Measurements from ENCODE around the gene ASB5.

DNA sequence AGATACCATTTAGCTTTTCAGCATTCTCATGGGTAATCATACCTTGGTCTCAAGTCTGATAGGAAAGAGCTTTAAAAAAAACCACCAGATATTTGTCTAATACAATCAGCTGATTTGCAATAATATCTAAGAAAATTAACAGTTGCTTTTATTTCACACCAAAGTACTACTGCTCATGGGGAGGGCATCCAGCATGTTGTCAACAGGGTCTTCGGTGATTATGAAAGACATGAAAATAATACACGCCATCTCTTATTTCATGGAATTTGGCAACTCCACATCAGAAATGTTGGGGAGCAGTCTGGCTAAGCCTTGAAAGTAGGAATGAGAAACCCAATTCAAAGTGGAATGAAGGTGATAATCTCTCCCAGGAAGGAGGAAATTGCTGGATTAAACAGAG is 3.0 kb downstream of the ASB5 start:
- TF ChIP-seq FOXK1 (CRISPR knock-in tag; IDR thresholded peaks at IDR 0.05; ENCODE audit: borderline replicate concordance) = no peak
- TF ChIP-seq BHLHE40 (IDR thresholded peaks at IDR 0.05; ENCODE audit: low read length) = no peak
- no peak for TF ChIP-seq XRCC4 (IDR thresholded peaks at IDR 0.05; ENCODE audit: extremely low read depth, insufficient read depth, insufficient read length)
- TF ChIP-seq, protein P1, sequence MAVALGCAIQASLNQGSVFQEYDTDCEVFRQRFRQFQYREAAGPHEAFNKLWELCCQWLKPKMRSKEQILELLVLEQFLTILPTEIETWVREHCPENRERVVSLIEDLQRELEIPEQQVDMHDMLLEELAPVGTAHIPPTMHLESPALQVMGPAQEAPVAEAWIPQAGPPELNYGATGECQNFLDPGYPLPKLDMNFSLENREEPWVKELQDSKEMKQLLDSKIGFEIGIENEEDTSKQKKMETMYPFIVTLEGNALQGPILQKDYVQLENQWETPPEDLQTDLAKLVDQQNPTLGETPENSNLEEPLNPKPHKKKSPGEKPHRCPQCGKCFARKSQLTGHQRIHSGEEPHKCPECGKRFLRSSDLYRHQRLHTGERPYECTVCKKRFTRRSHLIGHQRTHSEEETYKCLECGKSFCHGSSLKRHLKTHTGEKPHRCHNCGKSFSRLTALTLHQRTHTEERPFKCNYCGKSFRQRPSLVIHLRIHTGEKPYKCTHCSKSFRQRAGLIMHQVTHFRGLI (CRISPR knock-in tag; IDR thresholded peaks at IDR 0.05) = no peak
- TF ChIP-seq, protein P2, sequence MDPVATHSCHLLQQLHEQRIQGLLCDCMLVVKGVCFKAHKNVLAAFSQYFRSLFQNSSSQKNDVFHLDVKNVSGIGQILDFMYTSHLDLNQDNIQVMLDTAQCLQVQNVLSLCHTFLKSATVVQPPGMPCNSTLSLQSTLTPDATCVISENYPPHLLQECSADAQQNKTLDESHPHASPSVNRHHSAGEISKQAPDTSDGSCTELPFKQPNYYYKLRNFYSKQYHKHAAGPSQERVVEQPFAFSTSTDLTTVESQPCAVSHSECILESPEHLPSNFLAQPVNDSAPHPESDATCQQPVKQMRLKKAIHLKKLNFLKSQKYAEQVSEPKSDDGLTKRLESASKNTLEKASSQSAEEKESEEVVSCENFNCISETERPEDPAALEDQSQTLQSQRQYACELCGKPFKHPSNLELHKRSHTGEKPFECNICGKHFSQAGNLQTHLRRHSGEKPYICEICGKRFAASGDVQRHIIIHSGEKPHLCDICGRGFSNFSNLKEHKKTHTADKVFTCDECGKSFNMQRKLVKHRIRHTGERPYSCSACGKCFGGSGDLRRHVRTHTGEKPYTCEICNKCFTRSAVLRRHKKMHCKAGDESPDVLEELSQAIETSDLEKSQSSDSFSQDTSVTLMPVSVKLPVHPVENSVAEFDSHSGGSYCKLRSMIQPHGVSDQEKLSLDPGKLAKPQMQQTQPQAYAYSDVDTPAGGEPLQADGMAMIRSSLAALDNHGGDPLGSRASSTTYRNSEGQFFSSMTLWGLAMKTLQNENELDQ (CRISPR knock-in tag; IDR thresholded peaks at IDR 0.05; ENCODE audit: borderline replicate concordance) = no peak
- no peak for TF ChIP-seq SRSF1 (IDR thresholded peaks at IDR 0.05; ENCODE audit: low read depth, low read length)
- TF ChIP-seq, protein P3, sequence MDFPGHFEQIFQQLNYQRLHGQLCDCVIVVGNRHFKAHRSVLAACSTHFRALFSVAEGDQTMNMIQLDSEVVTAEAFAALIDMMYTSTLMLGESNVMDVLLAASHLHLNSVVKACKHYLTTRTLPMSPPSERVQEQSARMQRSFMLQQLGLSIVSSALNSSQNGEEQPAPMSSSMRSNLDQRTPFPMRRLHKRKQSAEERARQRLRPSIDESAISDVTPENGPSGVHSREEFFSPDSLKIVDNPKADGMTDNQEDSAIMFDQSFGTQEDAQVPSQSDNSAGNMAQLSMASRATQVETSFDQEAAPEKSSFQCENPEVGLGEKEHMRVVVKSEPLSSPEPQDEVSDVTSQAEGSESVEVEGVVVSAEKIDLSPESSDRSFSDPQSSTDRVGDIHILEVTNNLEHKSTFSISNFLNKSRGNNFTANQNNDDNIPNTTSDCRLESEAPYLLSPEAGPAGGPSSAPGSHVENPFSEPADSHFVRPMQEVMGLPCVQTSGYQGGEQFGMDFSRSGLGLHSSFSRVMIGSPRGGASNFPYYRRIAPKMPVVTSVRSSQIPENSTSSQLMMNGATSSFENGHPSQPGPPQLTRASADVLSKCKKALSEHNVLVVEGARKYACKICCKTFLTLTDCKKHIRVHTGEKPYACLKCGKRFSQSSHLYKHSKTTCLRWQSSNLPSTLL (IDR thresholded peaks at IDR 0.05) = no peak
- no peak for TF ChIP-seq FOXK2 (conservative IDR thresholded peaks at IDR 0.05 in 1 of 2, IDR thresholded peaks at IDR 0.05 in 1 of 2; ENCODE audit: low read depth in 2 of 2)
- no peak for TF ChIP-seq FIP1L1 (IDR thresholded peaks at IDR 0.05; ENCODE audit: low read depth, low read length, poor library complexity, severe bottlenecking)
- TF ChIP-seq, protein P4, sequence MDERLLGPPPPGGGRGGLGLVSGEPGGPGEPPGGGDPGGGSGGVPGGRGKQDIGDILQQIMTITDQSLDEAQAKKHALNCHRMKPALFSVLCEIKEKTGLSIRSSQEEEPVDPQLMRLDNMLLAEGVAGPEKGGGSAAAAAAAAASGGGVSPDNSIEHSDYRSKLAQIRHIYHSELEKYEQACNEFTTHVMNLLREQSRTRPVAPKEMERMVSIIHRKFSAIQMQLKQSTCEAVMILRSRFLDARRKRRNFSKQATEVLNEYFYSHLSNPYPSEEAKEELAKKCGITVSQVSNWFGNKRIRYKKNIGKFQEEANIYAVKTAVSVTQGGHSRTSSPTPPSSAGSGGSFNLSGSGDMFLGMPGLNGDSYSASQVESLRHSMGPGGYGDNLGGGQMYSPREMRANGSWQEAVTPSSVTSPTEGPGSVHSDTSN (CRISPR knock-in tag; IDR thresholded peaks at IDR 0.05; ENCODE audit: low read depth) = no peak
- TF ChIP-seq, protein P4 (tag; conservative IDR thresholded peaks at IDR 0.05; ENCODE audit: low read depth) = no peak
- TF ChIP-seq, protein P5, sequence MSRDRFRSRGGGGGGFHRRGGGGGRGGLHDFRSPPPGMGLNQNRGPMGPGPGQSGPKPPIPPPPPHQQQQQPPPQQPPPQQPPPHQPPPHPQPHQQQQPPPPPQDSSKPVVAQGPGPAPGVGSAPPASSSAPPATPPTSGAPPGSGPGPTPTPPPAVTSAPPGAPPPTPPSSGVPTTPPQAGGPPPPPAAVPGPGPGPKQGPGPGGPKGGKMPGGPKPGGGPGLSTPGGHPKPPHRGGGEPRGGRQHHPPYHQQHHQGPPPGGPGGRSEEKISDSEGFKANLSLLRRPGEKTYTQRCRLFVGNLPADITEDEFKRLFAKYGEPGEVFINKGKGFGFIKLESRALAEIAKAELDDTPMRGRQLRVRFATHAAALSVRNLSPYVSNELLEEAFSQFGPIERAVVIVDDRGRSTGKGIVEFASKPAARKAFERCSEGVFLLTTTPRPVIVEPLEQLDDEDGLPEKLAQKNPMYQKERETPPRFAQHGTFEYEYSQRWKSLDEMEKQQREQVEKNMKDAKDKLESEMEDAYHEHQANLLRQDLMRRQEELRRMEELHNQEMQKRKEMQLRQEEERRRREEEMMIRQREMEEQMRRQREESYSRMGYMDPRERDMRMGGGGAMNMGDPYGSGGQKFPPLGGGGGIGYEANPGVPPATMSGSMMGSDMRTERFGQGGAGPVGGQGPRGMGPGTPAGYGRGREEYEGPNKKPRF (IDR thresholded peaks at IDR 0.05; ENCODE audit: low read depth, low read length) = no peak
